ENCODE results near the gene DNAJC6.

DNAJC6 gene

DNA sequence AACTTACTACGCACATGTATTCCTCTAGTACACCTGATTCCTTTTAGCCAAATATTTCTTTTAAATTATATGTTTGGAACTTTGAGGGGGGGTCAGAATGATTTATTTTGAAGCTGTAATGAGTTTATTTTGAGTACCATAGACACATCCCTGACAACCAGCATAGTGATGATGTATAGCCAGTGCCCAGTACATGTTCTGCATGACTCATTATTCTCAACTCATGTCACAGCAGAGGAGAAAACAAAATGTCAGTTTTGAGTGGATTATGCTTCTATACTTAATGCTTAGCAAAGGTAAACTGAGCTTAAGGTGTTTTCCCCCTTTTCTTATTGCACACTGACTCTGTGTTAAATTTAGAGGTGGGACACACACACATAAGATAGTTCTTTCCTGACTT, 88.7 kb downstream of the DNAJC6 start:
- DNase-seq (ENCODE audit: insufficient read length, low spot score) = no peak
- FAIRE-seq = no peak

- no peak for DNase-seq (ENCODE audit: insufficient read length, low spot score)
- FAIRE-seq = no peak
Measured at GRCh38 chr1:65399003-65399402, 89.7 kb downstream of the DNAJC6 start.

GRCh38 chr1:65401612-65402011, 92.3 kb downstream of the DNAJC6 start:
- FAIRE-seq (no peak), DNase-seq (ENCODE audit: insufficient read length, low spot score) (no peak)

DNA sequence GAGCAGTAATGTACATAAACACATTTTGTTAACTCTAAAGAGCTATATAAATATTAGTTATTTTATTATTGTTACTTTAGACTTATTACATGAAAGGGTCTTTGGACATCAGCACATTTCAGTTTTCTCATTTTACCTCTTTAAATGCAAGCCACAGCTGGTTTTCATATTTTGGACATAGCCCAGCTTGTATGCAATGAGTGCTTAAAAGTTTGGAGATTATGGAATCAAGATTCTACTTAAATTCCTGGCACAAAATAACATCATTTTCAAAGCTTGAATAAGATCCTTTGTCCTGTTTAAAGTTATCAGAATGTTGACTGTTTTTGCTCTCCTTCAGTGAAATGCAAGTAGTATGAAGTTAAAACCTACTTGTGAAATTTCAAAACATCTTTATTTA, 95.6 kb downstream of the DNAJC6 start:
- no peak for DNase-seq (ENCODE audit: insufficient read length, low spot score)
- no peak for FAIRE-seq

- no peak for DNase-seq (ENCODE audit: insufficient read length, low spot score)
- FAIRE-seq = no peak
Measured at GRCh38 chr1:65407877-65408276, 98.5 kb downstream of the DNAJC6 start.

DNA sequence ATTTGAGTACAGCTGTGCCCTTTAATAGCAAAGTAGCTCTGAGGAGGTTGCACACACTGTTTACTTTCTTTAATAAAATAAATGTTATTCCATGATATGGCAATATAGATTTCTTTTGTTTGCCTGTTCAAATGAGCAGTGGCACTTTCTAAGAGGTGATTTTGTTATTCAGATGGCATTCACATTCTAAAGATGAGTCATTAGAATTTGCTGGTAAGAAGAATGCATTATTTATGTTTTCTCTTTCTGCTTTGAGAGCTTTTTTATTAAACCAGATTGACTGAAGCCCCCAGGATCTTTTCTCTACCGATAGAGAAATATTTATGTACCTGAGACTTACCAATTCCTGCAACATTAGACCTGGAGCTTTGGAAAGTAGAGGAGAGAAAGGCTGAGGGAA, 100.0 kb downstream of the DNAJC6 start:
- no peak for FAIRE-seq
- DNase-seq (ENCODE audit: insufficient read length, low spot score) = no peak

GRCh38 chr1:65409816-65410326, 100.5 kb downstream of the DNAJC6 start:
- no peak for DNase-seq (ENCODE audit: insufficient read length, low spot score)
- no peak for FAIRE-seq

DNA sequence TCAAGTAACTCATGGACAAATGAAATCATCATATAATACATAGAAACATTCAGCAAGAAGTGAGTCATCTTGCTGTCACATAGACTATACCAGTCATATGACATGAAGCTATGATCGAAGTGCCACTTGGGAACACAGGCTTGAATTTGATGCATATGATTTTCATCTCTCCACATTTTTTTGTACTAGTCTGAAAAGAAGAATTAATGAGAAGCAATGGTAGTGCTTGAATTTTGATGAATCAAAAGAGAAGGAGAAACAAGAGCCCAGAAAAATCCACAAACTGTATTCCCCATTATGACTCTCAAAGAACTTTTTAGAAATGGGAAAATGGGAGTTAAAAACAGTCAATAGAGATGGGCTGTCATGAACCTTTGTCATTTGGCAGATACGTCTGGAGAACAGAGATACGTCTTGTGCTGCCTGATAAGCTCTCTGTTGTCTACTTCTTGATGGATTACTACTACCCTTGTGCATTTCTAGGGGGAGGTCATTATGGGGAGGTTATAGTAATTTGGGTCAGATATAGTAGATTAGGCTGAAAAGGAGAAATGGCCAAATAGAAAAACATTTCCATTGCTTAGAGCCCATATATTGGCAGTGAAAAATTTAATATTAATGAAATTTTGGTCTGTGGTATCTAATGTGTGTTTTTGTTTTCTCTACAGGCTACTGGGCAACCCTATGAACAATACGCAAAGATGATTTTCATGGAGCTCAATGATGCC, 103.1 kb downstream of the DNAJC6 start:
- DNase-seq (ENCODE audit: insufficient read length, low spot score) (no peak), FAIRE-seq (no peak)

- DNase-seq (ENCODE audit: insufficient read length, low spot score) (no peak), FAIRE-seq (no peak)
Measured at GRCh38 chr1:65412984-65413375, 103.6 kb downstream of the DNAJC6 start.

GRCh38 chr1:65414538-65414937, 105.2 kb downstream of the DNAJC6 start:
- FAIRE-seq = no peak
- no peak for DNase-seq (ENCODE audit: insufficient read length, low spot score)

DNA sequence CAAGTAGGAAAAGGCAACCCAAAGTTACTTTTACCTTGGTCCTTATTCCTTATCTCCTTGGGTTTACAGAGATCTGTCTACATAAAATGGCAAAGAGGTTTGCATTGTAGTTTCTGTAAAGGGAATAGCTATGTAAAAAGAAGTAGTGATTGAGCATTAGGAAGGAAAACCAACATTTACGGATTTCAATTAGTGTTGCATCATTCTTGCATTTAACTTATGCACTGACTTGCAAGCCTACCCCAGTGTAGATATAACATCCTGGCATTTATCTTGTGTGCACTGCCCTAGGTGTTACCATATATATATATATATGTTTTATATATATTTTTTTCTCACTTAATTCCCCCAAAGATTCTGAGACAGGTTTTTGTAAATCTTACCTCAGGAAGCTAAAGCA, 107.4 kb downstream of the DNAJC6 start:
- DNase-seq (ENCODE audit: insufficient read length, low spot score) = no peak
- FAIRE-seq = no peak

- DNase-seq (ENCODE audit: insufficient read length, low spot score) (no peak), FAIRE-seq (no peak)
Measured at GRCh38 chr1:65417729-65418128, 108.4 kb downstream of the DNAJC6 start.

- FAIRE-seq = no peak
- DNase-seq (ENCODE audit: insufficient read length, low spot score) = no peak
Measured at GRCh38 chr1:65418522-65419185, 109.3 kb downstream of the DNAJC6 start.

DNA sequence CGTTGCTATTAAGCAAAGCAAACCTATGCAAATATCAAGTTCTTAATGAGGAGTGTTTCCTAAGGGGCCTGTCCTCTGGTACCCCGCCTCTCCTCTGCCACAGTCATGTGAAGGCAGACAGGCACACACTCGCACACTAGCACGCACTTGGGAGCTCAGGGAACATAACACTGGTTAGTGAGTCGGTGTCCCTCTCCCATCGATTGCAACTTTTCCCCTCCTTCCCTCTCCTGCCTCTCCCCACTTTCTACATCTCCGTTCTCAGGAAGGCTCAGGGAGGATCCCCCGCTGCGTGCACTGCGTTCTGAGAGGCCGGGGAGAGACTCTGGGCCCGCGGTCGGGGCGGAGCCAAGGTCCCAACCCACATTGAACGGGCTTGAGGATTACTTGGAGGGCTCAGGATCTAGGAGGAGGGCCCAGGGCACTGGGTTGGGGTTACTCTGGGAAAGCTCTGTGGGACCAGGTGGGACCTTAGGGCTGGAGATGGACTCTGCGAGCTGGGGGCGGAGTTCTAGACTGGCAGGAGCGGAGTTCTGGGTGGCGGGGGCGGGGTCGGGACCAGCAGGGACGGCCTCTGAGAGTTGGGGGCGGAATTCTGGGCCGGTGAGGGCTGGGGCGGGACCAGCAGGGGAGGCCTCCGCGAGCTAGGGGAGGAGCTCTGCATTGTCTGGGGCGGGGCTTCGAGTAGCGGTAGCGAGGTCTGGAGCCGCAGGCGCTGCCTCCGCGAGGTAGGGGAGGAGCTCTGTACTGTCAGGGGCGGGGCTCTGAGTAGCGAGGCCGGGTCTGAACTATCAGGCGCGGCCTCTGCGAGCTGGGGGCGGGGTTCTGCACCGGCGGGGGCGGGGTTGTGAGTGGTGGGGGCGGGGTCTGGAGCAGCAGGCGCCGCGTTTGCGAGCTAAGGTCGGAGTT, 110.6 kb downstream of the DNAJC6 start:
- peak; percentile 95 for FAIRE-seq
- peak; percentile 69 for DNase-seq (ENCODE audit: insufficient read length, low spot score)

- FAIRE-seq (no peak), DNase-seq (ENCODE audit: insufficient read length, low spot score) (peak; percentile 65)
Measured at GRCh38 chr1:65420590-65421350, 111.4 kb downstream of the DNAJC6 start, which contains the start of the genes LEPR and LEPROT. Gene LEPR, plus strand, starts transcription at chr1:65420668. Its CDS starts 144,898 bp downstream, at chr1:65565566. Gene LEPROT, plus strand, starts transcription at chr1:65420668. Its CDS starts 57 bp downstream, at chr1:65420725.

- FAIRE-seq (no peak), DNase-seq (ENCODE audit: insufficient read length, low spot score) (no peak)
Measured at GRCh38 chr1:65421351-65422025, 112.1 kb downstream of the DNAJC6 start.

GRCh38 chr1:65422241-65423203, 113.2 kb downstream of the DNAJC6 start:
- FAIRE-seq = no peak

GRCh38 chr1:65423884-65424572, 114.7 kb downstream of the DNAJC6 start:
- no peak for DNase-seq (ENCODE audit: insufficient read length, low spot score)
- no peak for FAIRE-seq

More at GRCh38 chr1:65422241-65423203, 113.2 kb downstream of the DNAJC6 start:
- DNase-seq (ENCODE audit: insufficient read length, low spot score) = no peak

Data from GM19239 (cell line).